GM12892 (cell line): Measurements from ENCODE around the gene NDUFS4.
"Not testable (repeated sequence)": the region's sequence is repeated elsewhere in the genome, so short reads cannot be mapped to it uniquely, and the experiment has no call there.

ENCODE experiments used
- DNase-seq: peaks from one replicate; pipeline ENCODE4 v3.0.0; 2011; ENCODE audit not compliant: insufficient read length
- FAIRE-seq: peaks from 2 replicates; lab custom pipeline; 2011; peaks lifted over from hg19 to GRCh38; lab: Jason Lieb, UNC
- POLR2A ChIP-seq: IDR thresholded peaks from 2 replicates; pipeline ENCODE4 v1.6.1; 2011; ENCODE audit warnings: low read depth, low read length, control low read depth
- POLR2AphosphoS5 ChIP-seq: IDR thresholded peaks from 2 replicates; pipeline ENCODE4 v1.6.1; 2011; ENCODE audit warnings: low read depth, low read length, control low read depth
- TAF1 ChIP-seq: IDR thresholded peaks from 2 replicates; pipeline ENCODE4 v1.6.1; 2011; ENCODE audit warnings: low read depth, mild to moderate bottlenecking, control low read depth, low read length, borderline replicate concordance

The NDUFS4 gene

DNA sequence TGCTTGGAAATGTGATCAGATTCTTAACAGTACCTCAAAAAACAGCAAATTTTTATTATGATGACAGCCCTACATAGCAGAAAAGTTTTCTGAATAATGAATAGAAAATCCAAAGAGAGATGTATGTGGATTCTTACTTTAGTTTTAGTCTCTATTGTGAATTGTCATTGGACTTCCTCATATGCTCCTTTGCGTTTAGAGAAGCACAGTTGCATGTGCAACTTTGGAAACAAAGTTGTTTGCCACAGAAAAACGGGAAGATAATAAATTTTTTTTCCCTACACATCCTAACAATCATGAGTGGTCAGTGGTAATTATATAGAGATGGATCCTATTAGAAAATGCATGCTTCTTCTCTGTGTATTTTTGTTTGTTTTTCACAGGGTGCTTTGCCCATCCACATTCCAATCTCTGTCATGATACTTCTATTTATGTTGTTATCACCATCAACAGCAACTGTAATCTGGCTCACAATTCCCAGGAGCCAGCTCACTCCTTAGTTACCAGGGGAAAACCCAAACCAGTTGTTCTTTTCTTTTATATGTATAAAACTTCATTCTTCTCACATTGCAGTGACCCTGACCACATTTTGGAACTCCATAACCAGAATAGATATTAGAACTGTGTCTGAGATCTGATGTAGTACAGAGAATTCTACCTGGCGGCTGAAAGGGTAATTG is 118.7 kb downstream of the NDUFS4 start:
- no peak for DNase-seq
- no peak for TF ChIP-seq TAF1
- peak; percentile 5 for FAIRE-seq

DNA sequence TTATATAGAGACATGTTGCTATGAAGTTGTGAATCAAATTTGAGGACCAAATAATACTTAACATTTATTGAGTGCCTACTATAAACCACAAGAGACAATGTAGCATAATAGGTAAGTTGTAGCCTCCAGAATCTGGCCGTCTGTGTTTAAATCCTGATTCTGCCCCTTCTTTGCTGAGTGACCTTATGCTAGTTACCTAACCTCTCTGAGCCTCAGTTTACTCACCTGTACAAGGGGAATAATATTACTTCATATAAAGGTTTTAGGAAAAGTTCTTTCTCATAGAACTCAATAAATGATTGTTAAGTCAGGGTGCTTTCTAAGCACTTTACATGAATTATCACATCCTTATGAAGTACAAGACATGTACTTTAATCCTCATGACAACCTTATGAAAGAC is 120.6 kb downstream of the NDUFS4 start:
- DNase-seq (no peak), FAIRE-seq (no peak)
- TF ChIP-seq POLR2AphosphoS5, result no peak
- TF ChIP-seq POLR2A, result no peak
- no peak for TF ChIP-seq TAF1

DNA sequence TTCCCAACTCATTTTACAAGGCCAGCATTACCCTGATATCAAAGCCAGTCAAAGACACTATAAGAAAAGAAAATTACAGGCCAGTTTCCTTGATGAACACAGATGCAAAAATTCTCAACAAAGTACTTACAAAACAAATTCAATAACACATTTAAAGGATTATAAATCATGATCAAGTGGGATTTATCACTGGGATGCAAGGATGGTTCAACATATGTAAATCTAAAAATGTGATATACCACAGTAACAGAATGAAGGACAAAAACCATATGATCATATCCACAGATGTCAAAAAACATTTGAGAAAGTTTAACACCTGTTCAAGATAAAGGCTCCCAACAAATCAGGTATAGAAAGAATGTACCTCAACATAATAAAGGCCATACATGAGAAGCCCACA is 130.6 kb downstream of the NDUFS4 start:
- no peak for DNase-seq
- FAIRE-seq, result no peak
- TF ChIP-seq POLR2AphosphoS5 (no peak), TAF1 (no peak), POLR2A (no peak)

DNA sequence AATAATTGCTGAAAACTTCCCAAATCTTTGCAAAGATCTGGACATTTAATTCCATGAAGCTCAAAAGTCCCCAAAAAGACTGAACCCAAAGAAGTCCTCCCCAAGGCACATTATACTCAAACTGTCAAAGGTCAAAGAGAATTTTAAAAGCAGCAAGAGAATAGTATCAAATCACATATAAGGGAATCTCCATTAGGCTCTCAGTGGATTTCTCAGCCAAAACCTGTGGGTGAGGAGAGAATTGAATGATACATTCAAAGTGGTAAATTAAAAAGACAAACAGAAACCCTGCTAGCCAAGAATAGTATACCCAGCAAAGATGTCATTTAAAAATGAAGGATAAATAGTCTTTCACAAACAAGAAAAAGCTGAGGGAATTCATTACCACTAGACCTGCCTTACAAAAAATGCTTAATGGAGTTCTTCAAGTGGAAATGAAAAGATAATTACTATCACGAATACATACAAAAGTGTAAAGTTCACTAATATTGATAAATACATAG is 134.1 kb downstream of the NDUFS4 start:
- DNase-seq, result no peak
- FAIRE-seq, result no peak
- TF ChIP-seq POLR2AphosphoS5 (no peak), TAF1 (no peak), POLR2A (no peak)

DNA sequence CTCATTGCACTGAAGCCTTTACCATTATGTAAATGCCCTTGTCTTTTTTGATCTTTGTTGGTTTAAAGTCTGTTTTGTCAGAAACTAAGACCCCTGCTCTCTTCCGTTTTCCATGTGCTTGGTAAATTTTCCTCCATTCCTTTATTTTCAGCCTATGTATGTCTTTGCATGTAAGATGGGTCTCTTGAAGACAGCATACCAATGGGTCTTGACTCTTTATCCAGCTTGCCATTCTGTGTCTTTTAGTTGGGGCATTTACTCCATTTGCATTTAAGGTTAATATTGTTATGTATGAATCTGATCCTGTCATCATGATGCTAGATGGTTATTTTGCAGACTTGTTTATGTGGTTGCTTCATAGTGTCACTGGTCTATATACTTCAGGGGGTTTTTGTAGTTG is 150.0 kb downstream of the NDUFS4 start:
- not testable (repeated sequence) for FAIRE-seq, DNase-seq

DNA sequence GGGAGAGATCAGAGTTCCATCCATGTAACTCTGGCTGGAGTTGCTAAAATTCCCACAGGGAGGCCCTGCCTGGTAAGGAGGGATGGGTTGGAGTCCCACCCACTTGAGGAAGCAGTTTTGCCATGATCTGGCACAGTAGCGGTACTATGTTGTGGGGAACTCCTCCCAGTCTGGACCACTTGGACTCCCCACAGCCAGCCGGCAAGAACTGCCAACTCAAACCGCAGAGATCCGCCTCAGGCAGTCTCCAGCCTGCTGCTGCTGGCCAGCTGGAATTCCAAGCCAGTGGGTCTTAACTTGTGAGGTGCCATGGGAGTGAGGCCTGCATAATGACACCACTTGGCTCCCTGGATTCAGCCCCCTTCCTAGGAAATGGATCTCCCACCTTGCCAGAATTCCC is 151.9 kb downstream of the NDUFS4 start:
- DNase-seq, result no peak
- no peak for TF ChIP-seq POLR2AphosphoS5
- TF ChIP-seq TAF1, result no peak
- no peak for TF ChIP-seq POLR2A
- no peak for FAIRE-seq

DNA sequence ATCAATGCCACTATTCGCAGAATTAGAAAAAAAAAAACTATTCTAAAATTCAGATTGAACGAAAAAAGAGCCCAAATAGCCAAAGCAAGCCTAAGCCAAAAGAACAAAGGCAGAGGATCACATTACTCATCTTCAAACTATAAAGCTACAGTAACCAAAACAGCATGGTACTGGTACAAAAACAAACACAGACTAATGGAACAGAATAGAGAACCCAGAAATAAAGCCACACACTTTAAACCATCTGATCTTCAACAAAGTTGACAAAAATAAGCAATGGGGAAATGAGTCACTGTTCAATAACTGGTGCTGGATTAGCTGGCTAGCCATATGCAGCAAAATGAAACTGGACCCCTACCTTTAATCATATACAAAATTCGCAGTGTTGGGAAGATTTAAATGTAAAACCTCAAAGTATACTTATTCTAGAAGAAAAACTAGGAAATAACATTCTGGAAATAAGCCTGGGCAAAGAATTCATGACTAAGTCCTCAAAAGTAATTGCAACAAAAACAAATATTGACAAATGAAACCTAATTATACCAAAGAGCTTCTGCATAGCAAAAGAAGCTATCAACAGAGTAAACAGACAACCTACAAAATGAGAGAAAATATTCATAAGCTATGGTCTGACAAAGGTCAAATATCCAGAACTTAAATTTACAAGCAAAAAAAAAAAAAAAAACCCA is 153.7 kb downstream of the NDUFS4 start:
- DNase-seq (no peak), FAIRE-seq (no peak)
- no peak for TF ChIP-seq POLR2AphosphoS5
- no peak for TF ChIP-seq POLR2A
- TF ChIP-seq TAF1, result no peak

DNA sequence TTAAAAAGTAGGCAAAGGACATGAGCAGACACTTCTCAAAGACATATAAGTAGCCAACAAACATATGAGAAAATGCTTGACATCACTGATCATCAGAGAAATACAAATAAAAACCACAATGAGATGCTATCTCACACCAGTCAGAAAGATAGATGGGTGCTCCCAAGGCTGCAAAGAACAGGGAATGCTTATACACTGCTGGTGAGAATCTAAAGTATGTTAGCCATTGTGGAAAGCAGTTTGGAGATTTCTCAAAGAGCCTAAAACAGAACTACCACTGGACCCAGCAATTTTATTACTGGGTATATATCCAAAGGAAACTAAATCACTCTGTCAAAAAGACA is 154.2 kb downstream of the NDUFS4 start:
- DNase-seq (no peak), FAIRE-seq (no peak)

DNA sequence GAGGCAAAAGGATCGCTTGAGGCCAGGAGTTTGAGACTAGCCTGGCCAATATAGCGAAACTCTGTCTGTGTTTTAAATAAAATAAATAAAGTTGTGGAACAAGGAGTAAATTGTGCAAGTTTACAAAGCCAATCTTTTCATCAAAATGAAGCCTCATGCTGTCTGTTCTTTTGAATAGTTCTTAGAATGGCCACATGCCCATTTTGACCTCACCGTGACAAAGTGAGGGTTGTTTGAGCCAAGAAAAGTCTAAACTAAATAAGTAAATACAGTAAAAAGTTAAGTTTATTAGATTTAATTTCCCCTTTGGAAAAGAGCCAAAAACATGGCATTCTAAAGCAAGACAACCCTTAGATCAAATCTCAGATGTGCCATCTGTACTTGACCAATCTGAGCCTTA is 165.7 kb downstream of the NDUFS4 start:
- no peak for TF ChIP-seq POLR2AphosphoS5
- no peak for TF ChIP-seq POLR2A
- no peak for TF ChIP-seq TAF1
- DNase-seq, result no peak
- no peak for FAIRE-seq

More for the DNA sequence above, 154.2 kb downstream of the NDUFS4 start:
- TF ChIP-seq TAF1 (no peak), POLR2A (no peak), POLR2AphosphoS5 (no peak)

DNA sequence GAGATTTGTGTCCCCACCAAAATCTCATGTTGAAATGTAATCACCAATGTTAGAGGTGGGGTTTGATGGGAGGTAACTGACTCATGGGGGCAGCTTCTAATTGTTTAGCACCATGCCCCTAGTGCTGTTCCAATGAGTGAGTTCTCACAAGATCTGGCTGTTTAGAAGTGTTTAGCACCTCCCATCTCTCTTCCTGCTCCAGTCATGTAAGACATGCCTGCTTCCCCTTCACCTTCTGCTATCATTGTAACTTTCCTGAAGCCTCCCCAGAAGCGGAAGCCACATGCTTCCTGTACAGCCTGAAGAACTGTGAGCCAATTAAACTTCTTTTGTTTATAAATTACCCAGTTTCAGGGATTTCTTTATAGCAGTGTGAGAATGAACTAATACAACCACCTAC is 170.5 kb downstream of the NDUFS4 start:
- no peak for FAIRE-seq
- no peak for DNase-seq
- no peak for TF ChIP-seq POLR2AphosphoS5
- TF ChIP-seq POLR2A, result no peak
- TF ChIP-seq TAF1, result no peak
